HG02571 (cell line): ENCODE data around the gene SLC9A6.

ENCODE experiments used
- ATAC-seq: cut with Tn5 transposase; IDR thresholded peaks from one replicate; pipeline ENCODE4 v1.9.1; 2021; ENCODE audit warnings: mild to moderate bottlenecking, moderate library complexity; ENCODE audit not compliant: unreplicated experiment

The SLC9A6 gene

DNA sequence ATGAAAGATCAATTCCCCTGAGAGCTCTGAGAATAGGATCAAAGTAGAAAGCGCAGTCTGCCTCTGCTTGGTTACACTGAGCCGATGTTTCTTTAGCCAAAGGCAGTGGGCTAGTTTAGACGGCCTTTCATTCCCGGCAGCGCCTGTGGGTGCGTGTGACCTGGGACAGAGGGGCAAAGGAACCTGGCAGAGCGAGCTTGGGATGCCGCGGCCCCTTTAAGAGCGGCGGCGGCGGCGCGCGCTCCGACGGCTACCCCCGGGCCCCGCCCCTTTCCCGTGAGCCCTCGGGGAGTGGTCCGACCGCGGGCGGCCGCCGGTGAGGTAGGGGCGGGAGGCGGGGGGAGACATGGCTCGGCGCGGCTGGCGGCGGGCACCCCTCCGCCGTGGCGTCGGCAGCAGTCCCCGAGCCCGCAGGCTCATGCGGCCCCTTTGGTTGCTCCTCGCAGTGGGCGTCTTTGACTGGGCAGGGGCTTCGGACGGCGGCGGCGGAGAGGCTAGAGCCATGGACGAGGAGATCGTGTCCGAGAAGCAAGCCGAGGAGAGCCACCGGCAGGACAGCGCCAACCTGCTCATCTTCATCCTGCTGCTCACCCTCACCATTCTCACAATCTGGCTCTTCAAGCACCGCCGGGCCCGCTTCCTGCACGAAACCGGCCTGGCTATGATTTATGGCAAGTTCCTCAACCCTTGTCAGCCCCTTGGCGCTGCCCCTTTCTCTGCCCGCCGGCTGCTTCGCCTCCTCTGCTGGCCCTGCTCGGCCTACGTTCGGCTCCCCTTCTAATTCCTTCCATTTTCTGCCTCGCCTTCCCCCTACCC lies at the start of gene SLC9A6:
Gene SLC9A6, plus strand, starts transcription at position 279 of the 816 bp plus-strand sequence. Its CDS starts 224 bp downstream, at position 503.
- ATAC-seq: peak; percentile 89

DNA sequence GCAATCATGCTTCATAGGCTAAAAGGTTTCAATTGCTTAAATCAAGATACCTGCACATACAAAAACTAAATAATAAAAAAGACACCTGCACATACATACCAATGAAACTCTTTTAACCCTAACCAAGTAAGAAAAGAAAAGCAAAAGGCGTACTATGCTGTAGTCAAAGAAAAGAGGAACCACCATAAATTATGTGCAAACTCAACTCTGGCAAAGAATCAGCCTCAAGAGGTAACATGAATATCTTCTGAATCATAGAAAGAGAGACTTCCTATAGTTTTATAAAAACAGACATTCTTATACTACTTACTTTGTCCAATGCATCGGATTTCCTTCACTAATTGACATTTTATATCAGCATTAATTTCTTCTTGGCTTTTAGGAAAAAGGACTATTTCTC lies 40.7 kb upstream of the SLC9A6 start:
- ATAC-seq: no peak

DNA sequence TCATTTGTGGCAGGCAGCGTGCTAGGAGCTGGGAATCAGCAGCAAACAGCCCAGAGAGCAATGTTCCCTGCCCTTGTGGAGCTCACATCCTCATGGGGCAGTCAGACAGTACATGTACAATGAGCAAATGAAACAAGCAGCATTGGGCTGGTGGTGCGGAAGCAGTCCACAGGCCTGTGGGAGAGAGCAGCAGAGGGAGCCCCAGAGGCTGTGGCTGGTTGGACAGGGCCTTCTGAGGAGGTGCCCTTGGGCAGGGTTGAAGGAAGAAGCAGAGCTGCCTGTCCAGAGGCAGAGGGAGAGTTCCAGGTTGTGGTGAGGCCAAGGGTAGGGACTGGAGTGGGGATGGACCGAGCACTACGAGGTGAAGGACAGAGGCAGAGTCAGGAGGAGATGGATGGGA lies 33.9 kb upstream of the SLC9A6 start:
- ATAC-seq: no peak

DNA sequence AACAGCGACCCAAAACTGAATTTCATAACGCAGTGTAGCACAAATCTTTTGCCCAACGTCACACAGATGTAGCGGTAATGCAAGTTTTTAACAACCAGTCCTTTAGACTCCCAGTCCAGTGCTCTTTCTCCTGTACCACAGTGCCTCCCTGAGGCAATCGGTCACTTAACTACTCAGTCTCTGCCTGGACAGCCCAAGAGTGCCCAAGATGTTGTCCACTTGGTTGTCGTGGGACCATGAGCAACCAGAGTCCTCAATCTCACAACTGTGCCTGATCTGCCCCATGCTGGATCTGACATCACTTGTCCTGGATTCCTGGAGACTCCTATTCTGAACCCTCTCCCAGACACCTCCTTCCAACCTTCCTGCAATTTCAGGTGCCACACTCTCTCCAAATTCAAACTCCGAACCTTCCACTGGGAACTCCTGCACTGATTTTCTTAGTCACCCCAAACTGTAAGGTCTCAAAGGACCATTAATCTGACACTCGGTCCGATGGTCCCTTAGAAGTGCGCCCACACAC lies 12.1 kb upstream of the SLC9A6 start:
- peak; percentile 41 for ATAC-seq

DNA sequence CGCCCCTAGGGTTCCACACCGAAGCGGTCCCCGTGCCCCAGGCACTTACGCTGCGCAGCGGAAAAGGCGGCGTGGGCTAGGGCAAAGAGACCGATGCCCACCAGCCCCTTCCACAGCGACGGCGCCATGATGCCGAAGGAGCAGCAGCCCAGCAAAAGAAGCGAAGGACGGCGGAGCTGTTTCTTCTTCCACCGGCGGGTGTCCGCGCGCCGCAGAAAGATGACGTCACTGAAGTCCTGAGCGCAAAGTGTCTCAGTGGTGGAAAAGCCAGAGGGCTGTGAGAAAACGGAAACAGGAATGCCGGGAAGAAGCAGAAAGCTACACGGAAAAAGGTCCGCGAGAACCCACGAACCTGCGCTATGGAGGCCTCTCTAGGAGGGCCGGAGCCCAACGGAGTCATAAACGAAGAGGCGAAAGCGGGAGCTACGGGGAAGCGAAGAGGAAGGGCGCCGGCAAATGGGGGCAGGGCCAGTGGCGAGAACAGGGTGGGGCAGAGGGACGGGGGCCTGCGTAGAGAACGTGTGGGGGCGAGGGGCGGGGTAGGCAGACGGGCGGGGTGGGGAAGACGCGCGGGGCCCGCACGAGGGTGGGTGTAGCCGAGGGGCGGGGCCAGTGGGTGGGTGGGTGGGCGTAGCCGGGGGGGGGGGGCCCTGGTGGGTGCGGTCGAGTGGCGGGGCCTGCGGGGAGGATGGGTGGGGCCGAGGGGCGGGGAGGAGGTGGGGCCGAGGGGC lies 11.5 kb upstream of the SLC9A6 start, which contains the start of gene MMGT1:
Gene MMGT1, minus strand, starts transcription at position 441 of the 731 bp plus-strand sequence. Its CDS starts 313 bp downstream, at position 128.
- ATAC-seq: peak; percentile 68

DNA sequence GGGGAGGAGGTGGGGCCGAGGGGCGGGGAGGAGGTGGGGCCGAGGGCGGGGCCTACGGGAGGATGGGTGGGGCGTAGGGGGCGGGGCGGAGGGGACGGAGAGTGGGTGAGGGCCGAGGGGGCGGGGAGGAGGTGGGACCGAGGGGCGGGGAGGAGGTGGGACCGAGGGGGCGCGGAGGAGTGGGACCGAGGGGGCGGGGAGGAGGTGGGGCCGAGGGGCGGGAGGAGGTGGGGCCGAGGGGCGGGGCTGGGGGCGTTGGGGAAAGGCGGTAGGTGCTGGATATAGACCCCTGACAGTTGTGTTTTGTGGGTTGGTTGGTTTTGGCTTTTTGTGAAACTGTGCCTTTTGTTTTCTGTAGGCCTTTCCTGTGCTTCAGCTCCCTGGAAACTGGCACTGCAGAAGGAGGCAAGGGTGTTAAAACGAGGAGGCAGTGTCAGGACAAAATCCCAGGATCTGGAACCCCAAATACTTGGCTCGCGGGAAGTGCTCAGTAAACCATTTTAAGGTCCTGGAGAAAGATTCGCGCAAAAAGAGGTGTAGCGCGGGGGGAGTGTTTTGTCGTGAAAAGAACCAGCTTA lies 10.9 kb upstream of the SLC9A6 start:
- no peak for ATAC-seq

DNA sequence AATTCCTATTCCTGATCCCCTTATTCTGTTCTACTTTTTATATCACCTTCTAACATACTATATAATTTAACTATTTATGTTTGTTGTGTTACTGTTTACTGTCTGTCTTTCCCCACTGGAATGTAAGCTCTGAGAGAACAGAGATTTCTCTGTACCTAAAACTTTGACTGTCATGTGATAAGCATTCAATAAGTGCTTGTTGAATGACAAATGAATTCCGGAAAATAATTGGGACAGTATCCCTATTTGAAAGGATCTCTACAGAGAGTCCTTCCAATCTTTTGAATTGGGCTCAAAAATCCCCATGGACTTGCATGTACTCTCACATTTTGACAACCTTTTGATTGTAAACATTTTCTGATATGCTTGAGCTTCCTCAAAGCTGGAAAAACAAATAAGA lies 9.8 kb upstream of the SLC9A6 start:
- no peak for ATAC-seq

DNA sequence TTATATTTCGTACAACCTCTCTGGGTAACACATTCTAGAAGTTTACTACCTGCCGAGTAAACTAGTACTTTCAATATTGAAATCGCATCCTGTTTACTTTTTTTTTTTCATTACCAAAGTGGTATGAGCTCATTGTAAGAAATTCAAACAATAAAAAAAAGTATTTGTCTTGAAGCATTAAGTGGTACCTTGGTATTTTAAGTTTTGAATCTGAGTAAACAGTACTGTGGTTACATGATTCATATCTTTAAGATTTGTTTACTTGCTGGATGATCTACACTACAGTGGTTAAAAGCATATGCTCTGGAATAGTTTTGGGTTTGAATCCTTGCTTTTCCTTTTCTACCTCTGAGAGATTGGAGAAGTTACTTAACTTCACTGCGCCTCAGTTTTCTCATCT lies 7.6 kb upstream of the SLC9A6 start:
- ATAC-seq: no peak

DNA sequence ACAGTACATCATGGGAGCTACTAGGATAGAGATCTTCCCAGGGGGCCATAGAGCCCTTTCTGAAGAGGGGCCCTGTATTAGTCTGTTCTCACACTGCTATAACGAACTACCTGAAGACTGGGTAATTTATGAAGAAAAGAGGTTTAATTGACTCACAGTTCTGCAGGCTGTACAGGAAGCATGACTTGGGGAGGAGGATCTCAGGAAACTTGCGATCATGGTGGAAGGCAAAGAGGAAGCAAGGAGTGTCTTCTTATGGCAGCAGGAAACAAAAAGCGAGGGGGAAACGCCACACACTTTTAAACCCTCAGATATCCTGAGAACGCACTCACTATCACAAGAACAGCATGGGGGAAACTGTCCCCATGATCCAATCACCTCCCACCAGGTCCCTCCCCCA lies 4.2 kb upstream of the SLC9A6 start:
- ATAC-seq: no peak

DNA sequence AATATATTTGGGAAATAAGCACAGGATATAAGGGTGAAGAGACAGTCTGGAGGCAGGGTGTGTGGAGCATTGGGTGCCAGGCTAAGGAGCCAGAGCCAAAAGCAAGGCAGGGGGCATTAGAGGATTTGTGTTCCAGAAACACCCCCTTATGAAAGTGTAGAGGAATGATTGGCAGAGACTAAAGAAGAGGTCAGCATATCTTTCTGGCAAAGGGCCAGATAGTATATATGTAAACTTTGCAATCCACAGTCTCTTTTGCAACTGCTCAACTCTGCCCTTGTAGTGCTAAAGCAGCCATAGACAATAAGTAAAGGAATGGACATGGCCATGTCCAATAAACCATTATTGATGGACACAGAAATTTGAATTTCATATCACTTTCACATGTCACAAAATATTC lies 3.6 kb upstream of the SLC9A6 start:
- no peak for ATAC-seq

DNA sequence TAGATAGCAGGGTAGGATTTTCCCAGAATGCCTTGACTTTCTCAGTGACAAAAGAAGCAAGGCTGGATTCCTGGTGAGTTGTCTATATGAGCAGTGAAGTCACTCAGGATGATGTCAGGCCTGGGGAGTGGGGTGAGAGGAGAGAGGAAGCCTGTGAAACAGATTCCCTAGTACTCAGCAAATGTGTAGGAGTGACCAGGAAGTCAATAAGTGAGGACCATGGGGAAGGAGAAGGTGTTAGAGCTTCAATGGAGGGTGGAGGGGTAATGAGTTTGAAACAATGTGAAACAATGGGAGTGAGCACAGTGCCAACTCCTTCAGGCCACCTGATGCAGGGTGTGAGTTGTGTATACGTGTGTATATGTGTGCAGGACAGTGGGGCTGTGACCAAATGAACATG lies 2.4 kb upstream of the SLC9A6 start:
- no peak for ATAC-seq

DNA sequence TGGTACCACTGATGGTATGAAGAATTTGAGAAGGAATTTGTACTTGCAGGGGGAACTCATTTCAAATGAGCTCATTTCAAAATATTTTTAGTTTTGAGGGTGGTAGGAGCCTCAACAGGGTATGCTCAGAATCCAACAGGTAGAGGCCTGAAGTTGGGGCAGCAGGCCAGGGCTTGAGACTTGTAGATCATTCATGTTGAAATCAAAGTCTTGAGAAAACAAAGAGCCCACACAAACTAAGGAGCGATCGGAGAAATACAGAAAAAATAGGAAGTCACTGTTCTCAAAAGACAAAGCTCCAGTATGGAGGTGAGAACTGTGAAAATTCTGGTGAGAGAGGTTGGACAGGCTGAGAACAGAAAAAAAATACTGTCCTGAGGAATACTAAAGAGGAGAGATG lies 979 bp upstream of the SLC9A6 start:
- no peak for ATAC-seq

DNA sequence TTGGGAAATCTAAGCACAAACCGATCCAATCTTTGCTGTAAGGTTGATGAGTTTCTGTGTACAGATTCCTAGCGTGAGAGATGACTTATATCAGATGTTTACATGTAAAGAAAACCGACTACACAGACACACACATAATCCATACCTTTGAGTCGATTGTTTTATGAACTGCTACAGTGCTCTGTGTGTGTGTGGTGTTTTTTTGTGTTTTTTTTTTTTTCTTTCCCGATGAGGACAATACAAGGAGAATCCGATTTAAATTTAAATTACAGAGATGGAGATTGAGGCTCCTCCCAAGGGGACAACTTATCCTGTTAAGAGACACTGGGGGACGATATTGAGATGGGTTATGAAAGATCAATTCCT lies 461 bp upstream of the SLC9A6 start:
- ATAC-seq: no peak

DNA sequence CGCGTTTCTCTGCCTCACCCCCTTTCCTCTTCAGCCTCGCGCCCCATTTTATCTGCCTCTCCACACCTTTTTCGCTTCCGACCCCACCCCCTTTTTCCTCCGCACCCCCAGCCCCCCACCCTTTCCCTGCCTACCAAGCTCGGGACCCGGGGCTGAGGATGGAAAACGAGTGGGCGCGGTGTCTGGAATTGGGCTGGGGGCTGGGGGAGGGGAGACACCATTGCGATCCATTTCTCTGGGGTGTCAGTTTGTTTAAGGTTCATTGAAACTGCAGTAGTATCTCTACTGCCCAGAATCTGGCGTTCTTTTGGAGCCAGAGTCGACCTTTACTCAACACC lies 707 bp downstream of the SLC9A6 start:
- ATAC-seq: no peak

DNA sequence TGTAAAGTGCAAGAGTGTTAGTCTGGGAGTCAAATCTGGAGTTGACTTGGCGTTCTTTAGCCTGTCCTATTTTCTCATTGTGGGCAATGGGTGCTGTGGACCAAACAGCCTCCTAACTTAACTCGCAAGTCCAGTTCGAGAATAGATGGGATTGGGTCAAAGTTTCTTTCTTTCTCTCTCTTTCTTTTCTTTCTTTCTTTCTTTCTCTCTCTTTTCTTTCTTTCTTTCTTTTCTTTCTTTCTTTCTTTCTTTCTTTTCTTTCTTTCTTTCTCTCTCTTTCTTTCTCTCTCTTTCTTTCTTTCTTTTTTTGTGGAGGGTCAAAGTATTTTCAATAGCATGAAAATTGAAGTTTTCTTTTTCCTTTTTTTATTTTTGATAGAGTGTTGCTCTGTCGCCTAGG lies 3.0 kb downstream of the SLC9A6 start:
- no peak for ATAC-seq

DNA sequence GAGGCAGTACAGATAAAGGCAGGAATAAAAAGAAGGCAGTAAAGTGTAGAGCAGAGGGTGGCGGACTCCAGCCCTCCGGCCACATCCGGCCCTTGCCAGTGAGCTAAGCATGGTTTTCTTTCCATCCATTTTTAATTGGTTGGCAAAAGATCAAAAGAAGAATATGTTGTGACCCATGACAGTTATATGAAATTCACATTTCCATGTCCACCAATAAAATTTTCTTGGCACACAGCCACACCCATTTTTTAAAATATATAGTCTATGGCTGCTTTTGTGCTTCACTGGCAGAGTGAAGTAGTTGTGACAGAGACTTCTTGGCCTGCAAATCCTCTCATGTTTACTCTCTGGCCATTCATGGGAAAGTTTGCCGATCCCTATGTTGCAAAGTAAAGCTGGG lies 29.8 kb downstream of the SLC9A6 start:
- no peak for ATAC-seq

DNA sequence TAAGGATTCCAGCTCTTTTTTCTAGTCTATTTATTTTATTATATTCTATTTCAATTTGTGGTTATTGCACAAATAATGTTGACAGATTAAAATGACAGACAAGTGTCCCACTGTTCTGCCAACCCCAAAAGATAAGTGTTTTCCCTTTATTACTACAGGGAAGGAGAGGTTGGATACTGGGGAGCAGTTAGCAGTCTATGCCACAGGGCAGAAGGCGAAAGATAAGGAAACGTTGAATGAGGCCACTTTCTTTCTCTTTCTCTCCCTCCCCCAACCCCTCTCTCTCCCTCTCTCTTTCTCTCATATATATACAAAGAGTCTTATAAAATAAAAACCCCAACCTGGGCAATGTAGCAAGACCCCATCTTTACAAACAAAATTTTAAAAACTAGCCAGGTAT lies 31.6 kb downstream of the SLC9A6 start:
- ATAC-seq: no peak

DNA sequence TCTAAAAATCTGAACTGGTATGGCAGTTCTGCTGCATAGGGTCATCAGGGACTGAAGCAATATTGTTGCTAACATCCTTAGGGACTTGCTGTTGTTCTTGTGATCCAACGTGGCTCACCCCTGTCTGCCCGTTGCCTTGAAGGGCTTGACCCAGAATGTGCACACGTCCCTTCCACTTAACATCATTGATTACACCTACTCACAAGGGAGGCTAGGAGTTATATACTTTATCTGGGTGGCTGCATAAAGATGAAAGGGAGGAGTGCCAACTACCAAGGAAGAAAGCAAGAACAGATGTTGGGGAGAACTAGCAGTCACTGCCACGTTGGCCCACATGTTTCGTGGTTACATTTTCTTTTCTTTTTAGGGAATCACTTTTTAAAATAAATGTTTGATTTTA lies 34.0 kb downstream of the SLC9A6 start:
- ATAC-seq: no peak

DNA sequence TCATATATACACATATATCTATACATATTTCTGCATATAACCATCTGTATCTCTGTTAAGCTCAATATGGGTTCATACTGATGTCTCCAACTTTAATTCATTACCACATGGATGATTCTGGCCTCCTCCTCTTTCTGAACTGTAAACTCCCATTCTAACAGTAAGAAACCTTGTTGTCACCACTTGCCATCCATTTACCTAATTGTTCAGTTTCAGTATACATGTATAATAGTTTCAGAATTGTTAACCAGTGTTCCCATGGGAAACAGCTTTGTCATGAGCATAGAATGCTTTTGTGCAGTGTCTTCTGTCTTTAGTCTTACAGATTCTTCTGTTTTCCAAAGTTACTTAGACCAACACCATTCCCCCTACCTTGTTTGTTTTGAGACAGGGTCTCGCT lies 35.9 kb downstream of the SLC9A6 start:
- peak; percentile 64 for ATAC-seq

DNA sequence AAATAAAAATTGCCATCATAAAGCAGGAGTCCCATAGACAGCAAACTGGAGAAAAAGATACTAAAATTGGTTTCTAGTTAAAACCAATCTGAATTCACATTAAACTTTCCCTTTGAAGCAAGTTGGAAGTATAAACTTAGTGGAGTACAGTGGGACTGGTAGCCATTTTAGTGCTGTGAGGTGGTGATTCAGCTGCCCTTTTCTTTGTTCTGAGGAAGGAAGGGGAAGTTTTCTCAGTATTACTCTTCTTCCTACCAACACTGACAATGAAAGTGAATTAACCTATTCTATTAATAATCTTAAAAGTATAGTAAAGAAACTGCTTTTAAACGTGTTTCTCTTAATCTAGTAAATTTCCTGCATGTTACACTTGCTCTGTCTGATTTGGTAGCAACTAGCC lies 36.7 kb downstream of the SLC9A6 start:
- no peak for ATAC-seq

DNA sequence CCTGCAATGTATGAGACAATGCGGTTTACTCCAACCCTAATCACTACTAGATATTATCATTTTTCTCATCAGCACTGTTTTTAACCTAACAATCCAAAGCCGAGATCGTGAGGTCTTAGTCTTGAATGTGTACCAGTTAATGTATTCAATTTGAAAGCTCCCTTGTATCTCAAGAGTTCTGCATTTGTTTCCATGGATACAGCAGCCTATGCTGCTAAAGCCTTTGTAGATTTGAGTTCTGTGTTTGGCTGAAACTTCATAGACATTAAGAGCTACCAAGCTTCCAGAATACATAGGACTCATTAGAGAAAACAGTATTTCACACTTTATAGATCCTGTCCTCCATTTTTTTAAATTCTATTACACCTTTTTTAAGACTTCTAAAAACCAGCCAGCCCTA lies 39.9 kb downstream of the SLC9A6 start:
- ATAC-seq: no peak
